ENCODE measurements around the gene ST6GALNAC1. TPM values are rescaled to one million over a fixed set of nuclear protein-coding genes. Genes with fewer than 3 reads are reported as not detected.
"Not testable (repeated sequence)": the region's sequence is repeated elsewhere in the genome, so short reads cannot be mapped to it uniquely, and the experiment has no call there.

ST6GALNAC1 gene
- total RNA-seq, 2 donors from 2014 or later = 1.2 to 1.3 TPM

DNA sequence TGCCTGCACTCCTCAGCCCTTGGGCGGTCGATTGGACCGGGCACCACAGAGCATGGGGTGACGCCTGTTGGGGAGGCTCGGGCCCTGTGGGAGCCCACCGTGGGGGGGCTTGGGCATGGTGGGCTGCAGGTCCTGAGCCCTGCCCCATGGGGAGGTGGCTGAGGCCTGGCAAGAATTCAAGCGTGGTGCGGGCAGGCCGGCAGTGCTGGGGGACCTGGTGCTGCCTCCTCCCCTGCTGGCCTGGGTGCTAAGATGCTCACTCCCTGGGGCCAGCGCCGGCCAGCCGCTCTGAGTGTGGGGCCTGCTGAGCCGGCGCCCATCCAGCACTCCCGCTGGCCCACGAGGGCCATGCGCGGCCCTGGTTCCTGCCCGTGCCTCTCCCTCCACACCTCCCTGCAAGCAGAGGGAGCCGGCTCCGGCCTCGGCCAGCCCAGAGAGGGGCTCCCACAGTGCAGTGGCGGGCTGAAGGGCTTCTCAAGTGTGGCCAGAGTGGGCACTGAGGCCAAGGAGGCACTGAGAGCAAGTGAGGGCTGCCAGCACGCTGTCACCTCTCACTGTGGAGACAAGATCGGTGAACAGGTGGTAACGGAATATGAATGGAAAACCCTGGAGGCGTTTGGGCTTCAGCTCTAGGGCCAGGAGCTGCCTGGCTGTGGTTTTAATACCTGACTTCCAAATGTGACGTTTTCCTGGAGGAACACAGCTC, 28.5 kb downstream of the ST6GALNAC1 start:
- ATAC-seq (ENCODE audit: insufficient number of reproducible peaks, low FRiP score, low read depth) (no peak), DNase-seq (ENCODE audit: low spot score) (no peak)
- H3K27ac ChIP-seq = no peak overlapping the region
- no peaks in the 10 kb centered on the region for H3K27me3 ChIP-seq (replicated peaks; ENCODE audit: insufficient read depth)
- H3K9me3 ChIP-seq = no peaks in the 10 kb centered on the region
- no peaks in the 10 kb centered on the region for H3K36me3 ChIP-seq
- H3K4me3 ChIP-seq = no peak overlapping the region
- TF ChIP-seq, protein P1, sequence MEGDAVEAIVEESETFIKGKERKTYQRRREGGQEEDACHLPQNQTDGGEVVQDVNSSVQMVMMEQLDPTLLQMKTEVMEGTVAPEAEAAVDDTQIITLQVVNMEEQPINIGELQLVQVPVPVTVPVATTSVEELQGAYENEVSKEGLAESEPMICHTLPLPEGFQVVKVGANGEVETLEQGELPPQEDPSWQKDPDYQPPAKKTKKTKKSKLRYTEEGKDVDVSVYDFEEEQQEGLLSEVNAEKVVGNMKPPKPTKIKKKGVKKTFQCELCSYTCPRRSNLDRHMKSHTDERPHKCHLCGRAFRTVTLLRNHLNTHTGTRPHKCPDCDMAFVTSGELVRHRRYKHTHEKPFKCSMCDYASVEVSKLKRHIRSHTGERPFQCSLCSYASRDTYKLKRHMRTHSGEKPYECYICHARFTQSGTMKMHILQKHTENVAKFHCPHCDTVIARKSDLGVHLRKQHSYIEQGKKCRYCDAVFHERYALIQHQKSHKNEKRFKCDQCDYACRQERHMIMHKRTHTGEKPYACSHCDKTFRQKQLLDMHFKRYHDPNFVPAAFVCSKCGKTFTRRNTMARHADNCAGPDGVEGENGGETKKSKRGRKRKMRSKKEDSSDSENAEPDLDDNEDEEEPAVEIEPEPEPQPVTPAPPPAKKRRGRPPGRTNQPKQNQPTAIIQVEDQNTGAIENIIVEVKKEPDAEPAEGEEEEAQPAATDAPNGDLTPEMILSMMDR (IDR thresholded peaks at IDR 0.05) = no peak
- no peaks in the 10 kb centered on the region for H3K4me1 ChIP-seq (ENCODE audit: control insufficient read depth in 1 of 2, low read depth in 2 of 2)

DNA sequence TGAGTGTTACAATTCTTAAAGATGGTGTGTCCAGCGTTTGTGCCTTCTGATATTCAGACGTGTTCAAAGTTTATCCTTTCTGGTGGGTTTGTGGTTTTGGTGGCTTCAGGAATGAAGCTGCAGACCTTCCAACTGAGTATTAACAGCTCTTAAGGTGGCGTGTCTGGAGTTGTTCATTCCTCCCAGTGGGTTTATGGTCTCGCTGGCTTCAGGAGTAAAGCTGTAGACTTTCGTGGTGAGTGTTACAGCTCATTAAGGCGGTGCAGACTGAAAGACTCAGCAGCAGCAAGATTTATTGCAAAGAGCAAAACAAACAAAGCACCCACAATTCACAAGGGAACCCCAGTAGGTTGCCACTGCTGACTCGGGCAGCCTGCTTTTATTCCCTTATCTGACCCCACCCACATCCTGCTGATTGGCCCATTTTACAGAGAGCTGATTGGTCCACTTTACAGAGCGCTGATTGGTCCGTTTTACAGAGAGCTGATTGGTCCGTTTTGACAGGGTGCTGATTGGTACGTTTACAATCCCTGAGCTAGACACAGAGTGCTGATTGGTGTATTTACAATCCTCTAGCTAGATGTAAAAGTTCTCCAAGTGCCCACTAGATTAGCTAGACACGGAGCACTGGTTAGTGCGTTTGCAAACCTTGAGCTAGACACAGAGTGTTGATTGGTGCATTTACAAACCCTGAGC, 29.3 kb downstream of the ST6GALNAC1 start:
- not testable (repeated sequence) for H3K4me3 ChIP-seq; H3K9me3 ChIP-seq; H3K27me3 ChIP-seq (replicated peaks; ENCODE audit: insufficient read depth); DNase-seq (ENCODE audit: low spot score); H3K36me3 ChIP-seq; H3K4me1 ChIP-seq (ENCODE audit: control insufficient read depth in 1 of 2, low read depth in 2 of 2); ATAC-seq (ENCODE audit: insufficient number of reproducible peaks, low FRiP score, low read depth); H3K27ac ChIP-seq

DNA sequence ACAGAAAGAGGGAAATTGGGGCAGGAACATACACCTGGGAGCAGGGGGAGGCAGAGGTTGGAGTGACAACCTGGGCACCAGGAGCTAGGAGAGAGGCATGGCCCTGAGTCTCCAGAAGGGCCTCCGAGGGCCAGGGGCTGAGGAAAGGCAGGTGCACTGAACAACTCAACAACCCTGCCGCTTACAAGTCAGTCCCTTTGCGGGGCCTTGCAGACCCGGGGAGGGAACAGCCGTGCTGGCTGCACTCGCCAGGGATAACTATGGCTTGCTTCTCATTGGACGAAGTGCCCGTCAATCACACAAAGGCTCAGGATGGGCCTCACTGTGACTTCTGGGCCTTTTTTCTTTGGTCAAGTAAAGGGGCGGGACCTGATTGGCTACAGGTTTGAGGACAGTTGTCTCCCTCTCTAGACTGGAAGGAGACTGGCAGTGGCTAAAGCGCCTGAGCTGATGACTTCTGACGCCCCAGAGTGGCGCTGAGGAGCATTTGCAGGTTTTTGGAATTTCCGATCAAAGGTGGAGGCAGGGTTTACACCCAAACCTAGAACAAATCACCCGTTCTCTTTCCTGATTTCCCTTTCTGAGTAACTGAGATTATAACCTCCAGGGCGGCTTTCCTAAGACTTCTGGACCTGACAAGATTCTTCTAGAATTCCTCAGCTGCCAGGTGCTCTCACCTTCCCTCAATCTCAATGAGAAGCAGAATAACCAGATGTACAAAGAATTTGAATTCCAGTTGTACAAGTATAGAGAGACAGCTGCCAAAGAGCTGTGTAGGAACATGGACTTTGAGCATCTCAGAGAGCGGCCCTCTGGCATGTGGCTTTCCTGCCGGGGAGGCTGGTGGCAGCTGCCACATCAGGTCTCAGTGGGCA, 30.3 kb downstream of the ST6GALNAC1 start:
- Histone ChIP-seq H3K4me1 (ENCODE audit: control insufficient read depth in 1 of 2, low read depth in 2 of 2) (no peaks in the 10 kb centered on the region), H3K9me3 (no peaks in the 10 kb centered on the region), H3K27ac (no peak overlapping the region), H3K4me3 (no peak overlapping the region), H3K27me3 (replicated peaks; ENCODE audit: insufficient read depth) (no peaks in the 10 kb centered on the region), H3K36me3 (no peaks in the 10 kb centered on the region)
- ATAC-seq (ENCODE audit: insufficient number of reproducible peaks, low FRiP score, low read depth) (no peak), DNase-seq (ENCODE audit: low spot score) (no peak)
- TF ChIP-seq, protein P1 (IDR thresholded peaks at IDR 0.05) = no peak

DNA sequence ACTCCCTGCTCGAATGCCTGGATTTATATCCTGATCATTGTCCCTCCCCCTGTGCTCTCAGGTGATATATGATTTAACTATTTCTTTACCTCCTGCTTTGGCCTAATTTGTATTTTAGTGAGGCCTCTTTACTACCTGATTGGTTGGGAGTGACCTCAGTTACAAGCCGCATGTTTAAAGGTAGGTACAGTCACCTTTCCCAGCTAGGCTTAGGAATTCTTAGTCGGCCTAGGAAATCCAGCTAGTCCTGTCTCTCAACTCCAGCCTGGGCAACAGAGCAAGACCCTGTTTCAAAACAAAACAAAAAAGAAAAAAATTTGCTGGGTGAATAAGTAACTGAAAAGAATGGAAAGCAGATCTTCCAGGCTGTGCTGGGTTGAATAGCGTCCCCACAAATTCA, 31.1 kb downstream of the ST6GALNAC1 start:
- Histone ChIP-seq H3K36me3 (no peaks in the 10 kb centered on the region), H3K27ac (no peak overlapping the region), H3K9me3 (no peaks in the 10 kb centered on the region), H3K27me3 (replicated peaks; ENCODE audit: insufficient read depth) (no peaks in the 10 kb centered on the region), H3K4me1 (ENCODE audit: control insufficient read depth in 1 of 2, low read depth in 2 of 2) (no peaks in the 10 kb centered on the region), H3K4me3 (no peak overlapping the region)
- DNase-seq (ENCODE audit: low spot score) (no peak), ATAC-seq (ENCODE audit: insufficient number of reproducible peaks, low FRiP score, low read depth) (no peak)
- TF ChIP-seq, protein P1 (IDR thresholded peaks at IDR 0.05) = no peak

DNA sequence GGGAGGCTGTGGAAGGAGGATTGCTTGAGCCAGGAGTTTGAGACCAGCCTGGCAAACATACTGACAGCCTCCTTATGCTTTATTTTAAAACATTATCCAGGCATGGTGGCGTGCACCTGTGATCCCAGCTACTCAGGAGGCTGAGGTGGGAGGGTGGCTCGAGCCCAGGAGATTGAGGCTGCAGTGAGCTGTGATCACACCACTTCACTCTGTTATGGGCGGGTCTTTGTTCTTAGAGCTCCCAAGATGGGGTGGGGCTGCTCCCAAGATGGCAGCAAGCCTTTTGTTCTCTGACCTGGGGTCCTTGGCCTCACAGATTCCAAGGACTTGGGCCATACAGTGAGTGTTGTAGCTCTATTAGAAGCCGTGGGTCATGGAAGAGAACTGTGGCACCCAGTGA, 31.8 kb downstream of the ST6GALNAC1 start:
- Histone ChIP-seq H3K36me3 (no peaks in the 10 kb centered on the region), H3K9me3 (no peaks in the 10 kb centered on the region), H3K4me3 (no peak overlapping the region), H3K4me1 (ENCODE audit: control insufficient read depth in 1 of 2, low read depth in 2 of 2) (no peaks in the 10 kb centered on the region), H3K27me3 (replicated peaks; ENCODE audit: insufficient read depth) (no peaks in the 10 kb centered on the region), H3K27ac (no peak overlapping the region)
- DNase-seq (ENCODE audit: low spot score) = no peak
- TF ChIP-seq, protein P1 (IDR thresholded peaks at IDR 0.05) = no peak
- no peak for ATAC-seq (ENCODE audit: insufficient number of reproducible peaks, low FRiP score, low read depth)

DNA sequence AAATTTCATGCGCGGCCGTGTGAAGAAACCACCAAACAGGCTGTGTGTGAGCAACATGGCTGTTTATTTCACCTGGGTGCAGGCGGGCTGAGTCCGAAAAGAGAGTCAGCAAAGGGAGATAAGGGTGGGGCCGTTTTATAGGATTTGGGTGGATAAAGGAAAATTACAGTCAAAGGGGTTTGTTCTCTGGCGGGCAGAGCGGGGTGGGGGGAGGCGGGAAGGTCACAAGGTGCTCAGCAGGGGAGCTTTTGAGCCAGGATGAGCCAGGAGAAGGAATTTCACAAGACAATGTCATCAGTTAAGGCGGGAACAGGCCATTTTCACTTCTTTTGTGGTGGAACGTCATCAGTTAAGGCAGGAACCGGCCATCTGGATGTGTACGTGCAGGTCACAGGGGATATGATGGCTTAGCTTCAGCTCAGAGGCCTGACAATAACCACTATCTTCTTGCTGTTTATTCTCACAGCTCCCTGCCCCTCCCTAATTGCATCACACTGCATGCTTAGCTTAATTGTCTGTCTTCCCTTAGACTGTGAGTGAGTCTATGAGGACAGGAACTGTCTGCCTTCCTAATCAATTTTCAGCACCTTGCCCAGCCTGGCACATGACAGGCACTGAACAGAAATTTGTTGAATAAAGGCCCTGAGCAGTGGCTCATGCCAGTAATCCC, 32.3 kb downstream of the ST6GALNAC1 start:
- not testable (repeated sequence) for H3K4me1 ChIP-seq (ENCODE audit: control insufficient read depth in 1 of 2, low read depth in 2 of 2); H3K9me3 ChIP-seq; ATAC-seq (ENCODE audit: insufficient number of reproducible peaks, low FRiP score, low read depth); H3K36me3 ChIP-seq; H3K27ac ChIP-seq; H3K4me3 ChIP-seq; H3K27me3 ChIP-seq (replicated peaks; ENCODE audit: insufficient read depth); DNase-seq (ENCODE audit: low spot score)

DNA sequence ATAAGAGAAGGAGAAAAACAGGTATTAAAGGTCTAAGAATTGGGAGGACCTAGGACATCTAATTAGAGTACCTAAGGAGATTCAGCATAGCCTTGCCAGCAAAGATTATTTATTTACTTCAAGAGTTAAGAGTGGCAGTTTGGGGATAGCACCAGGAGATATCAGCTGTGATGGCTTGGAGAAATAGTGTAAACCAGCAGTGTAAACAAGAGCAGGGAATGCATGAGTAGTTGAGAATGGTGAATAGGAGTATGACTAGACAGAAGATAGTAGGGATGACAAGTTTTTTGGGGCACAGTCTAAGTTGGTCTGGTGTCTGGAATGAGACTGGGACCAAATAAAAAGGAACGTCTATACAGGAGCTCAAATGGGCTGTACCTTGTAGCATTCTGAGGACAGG, 36.9 kb downstream of the ST6GALNAC1 start:
- not testable (repeated sequence) for H3K27ac ChIP-seq; H3K9me3 ChIP-seq; ATAC-seq (ENCODE audit: insufficient number of reproducible peaks, low FRiP score, low read depth); H3K4me3 ChIP-seq; H3K4me1 ChIP-seq (ENCODE audit: control insufficient read depth in 1 of 2, low read depth in 2 of 2); H3K36me3 ChIP-seq; DNase-seq (ENCODE audit: low spot score); H3K27me3 ChIP-seq (replicated peaks; ENCODE audit: insufficient read depth)

All from thoracic aorta (tissue), 2 donors.